Non-pigmented ciliary epithelial cell (primary cell): Measurements from ENCODE around the gene NAT16.
"Not testable (repeated sequence)": the region's sequence is repeated elsewhere in the genome, so short reads cannot be mapped to it uniquely, and the experiment has no call there.

Experiments used
- DNase-seq: peaks from one replicate; pipeline ENCODE4 v3.0.0-alpha.2; 2010; ENCODE audit warnings: low read depth

Gene NAT16

GRCh38 chr7:101180130-101180755 is at the start of gene NAT16:
NAT16 (minus strand) TSS chr7:101180293; CDS start chr7:101174807, 5,486 bp downstream.
- no peak for DNase-seq

GRCh38 chr7:101226721-101227120 is 46.6 kb upstream of the NAT16 start:
- DNase-seq = no peak

GRCh38 chr7:101225650-101226049 is 45.6 kb upstream of the NAT16 start:
- DNase-seq = no peak

- DNase-seq = no peak
Observed at GRCh38 chr7:101223528-101223927, 43.4 kb upstream of the NAT16 start.

GRCh38 chr7:101222275-101222830 is 42.3 kb upstream of the NAT16 start:
- DNase-seq = no peak

- DNase-seq = no peak
Observed at GRCh38 chr7:101220295-101220694, 40.2 kb upstream of the NAT16 start.

- DNase-seq = no peak
Observed at GRCh38 chr7:101218236-101219125, 38.4 kb upstream of the NAT16 start.

- peak; percentile 94 for DNase-seq
Observed at GRCh38 chr7:101217388-101218235, 37.5 kb upstream of the NAT16 start, which contains the start of the genes PLOD3 and ZNHIT1. PLOD3 (minus strand) TSS chr7:101217581; CDS start chr7:101217274, 307 bp downstream. ZNHIT1 (plus strand) TSS chr7:101218165; CDS start chr7:101218196, 31 bp downstream.

- DNase-seq = no peak
Observed at GRCh38 chr7:101216860-101217387, 36.8 kb upstream of the NAT16 start.

- no peak for DNase-seq
Observed at GRCh38 chr7:101216001-101216859, 36.1 kb upstream of the NAT16 start.

- DNase-seq = no peak
Observed at GRCh38 chr7:101212014-101212413, 31.9 kb upstream of the NAT16 start.

GRCh38 chr7:101211501-101211900 is 31.4 kb upstream of the NAT16 start:
- DNase-seq = no peak

- DNase-seq = no peak
Observed at GRCh38 chr7:101210143-101210542, 30.1 kb upstream of the NAT16 start.

GRCh38 chr7:101208794-101209193 is 28.7 kb upstream of the NAT16 start:
- no peak for DNase-seq

GRCh38 chr7:101207459-101207858 is 27.4 kb upstream of the NAT16 start:
- no peak for DNase-seq

- no peak for DNase-seq
Observed at GRCh38 chr7:101206665-101207042, 26.6 kb upstream of the NAT16 start.

GRCh38 chr7:101205901-101206664 is 26.0 kb upstream of the NAT16 start:
- DNase-seq = no peak

- not testable (repeated sequence) for DNase-seq
Observed at GRCh38 chr7:101203740-101204738, 23.9 kb upstream of the NAT16 start.

- no peak for DNase-seq
Observed at GRCh38 chr7:101202603-101202918, 22.5 kb upstream of the NAT16 start.
